Measurements from ENCODE around the gene APBA2. TPM values are rescaled to one million over a fixed set of nuclear protein-coding genes. Genes with fewer than 3 reads are reported as not detected.

Gene APBA2
- total RNA-seq, 2 experiments from 2014 or later = not detected

DNA sequence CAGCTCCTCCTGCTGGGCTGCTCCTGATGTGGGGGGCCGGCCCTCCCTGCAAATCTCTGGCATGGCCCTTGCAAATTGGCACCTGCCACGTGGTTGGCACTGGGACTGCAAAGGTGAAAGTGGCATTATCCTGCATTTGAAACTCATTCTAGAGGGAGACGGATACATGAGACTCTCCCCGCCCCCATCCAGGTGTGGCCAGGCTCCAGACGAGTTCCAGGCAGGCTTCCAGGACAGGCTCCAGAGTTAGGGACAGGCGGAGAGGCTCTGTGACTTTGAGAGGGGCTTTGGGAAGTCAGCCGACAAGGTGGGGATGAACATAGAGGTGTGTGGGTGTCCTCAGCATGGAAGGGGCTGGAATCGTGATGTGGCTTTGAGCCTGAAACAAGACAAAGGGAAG is 178.5 kb downstream of the APBA2 start:
- H3K79me2 ChIP-seq (ENCODE audit: insufficient read depth, low read depth, low read length) = no peaks in the 10 kb centered on the region
- H3K36me3 ChIP-seq (ENCODE audit: insufficient read depth, low read length) = no peaks in the 10 kb centered on the region
- H3K9me3 ChIP-seq (ENCODE audit: low read length) = no peaks in the 10 kb centered on the region
- no peaks in the 10 kb centered on the region for H4K20me1 ChIP-seq (ENCODE audit: insufficient read depth, low read length)
- no TSS peak for BruUV-seq (replicated peaks)
- ChIA-PET CTCF (ENCODE audit: unreplicated experiment) (no interaction called here), POLR2A (no interaction called here)
- no peaks in the 10 kb centered on the region for H3K4me1 ChIP-seq (ENCODE audit: insufficient read depth, low read length, poor library complexity, severe bottlenecking)
- TF ChIP-seq, protein P1, sequence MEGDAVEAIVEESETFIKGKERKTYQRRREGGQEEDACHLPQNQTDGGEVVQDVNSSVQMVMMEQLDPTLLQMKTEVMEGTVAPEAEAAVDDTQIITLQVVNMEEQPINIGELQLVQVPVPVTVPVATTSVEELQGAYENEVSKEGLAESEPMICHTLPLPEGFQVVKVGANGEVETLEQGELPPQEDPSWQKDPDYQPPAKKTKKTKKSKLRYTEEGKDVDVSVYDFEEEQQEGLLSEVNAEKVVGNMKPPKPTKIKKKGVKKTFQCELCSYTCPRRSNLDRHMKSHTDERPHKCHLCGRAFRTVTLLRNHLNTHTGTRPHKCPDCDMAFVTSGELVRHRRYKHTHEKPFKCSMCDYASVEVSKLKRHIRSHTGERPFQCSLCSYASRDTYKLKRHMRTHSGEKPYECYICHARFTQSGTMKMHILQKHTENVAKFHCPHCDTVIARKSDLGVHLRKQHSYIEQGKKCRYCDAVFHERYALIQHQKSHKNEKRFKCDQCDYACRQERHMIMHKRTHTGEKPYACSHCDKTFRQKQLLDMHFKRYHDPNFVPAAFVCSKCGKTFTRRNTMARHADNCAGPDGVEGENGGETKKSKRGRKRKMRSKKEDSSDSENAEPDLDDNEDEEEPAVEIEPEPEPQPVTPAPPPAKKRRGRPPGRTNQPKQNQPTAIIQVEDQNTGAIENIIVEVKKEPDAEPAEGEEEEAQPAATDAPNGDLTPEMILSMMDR (conservative IDR thresholded peaks at IDR 0.05; ENCODE audit: low read length) = no peak
- no peak overlapping the region for H2AFZ ChIP-seq (ENCODE audit: low read length)
- no peaks in the 10 kb centered on the region for H3K9me2 ChIP-seq (ENCODE audit: insufficient read depth, low read length)
- H3K4me2 ChIP-seq (ENCODE audit: low read length) = no peak overlapping the region
- intact Hi-C loops (cut with micrococcal nuclease; ENCODE audit: unreplicated experiment) = no loop called here
- H3K27ac ChIP-seq (ENCODE audit: low read depth, low read length, poor library complexity, severe bottlenecking) = no peak overlapping the region
- no peak for DNase-seq (ENCODE audit: low spot score)
- no peak overlapping the region for H3K4me3 ChIP-seq (ENCODE audit: low read depth, low read length, poor library complexity, severe bottlenecking)

DNA sequence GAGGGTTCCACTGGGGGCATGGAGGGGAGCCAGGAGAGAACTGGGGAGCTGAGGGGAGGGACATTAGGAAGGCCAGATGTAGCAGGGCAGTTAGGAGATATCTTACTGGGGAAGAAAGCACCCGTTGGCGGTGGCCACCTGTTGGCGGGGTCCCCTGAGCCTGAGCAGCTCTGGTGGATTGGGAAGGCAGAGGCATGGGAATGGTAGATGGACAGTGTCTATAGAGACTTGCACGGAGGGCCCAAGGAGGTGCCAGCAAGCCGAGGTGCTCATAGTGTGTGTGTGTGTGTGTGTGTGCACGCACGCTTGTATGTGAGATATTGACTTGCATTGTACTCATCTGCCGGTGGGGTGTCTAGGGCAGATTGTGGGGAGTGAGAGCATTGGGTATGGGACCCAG is 179.0 kb downstream of the APBA2 start:
- no peaks in the 10 kb centered on the region for H3K79me2 ChIP-seq (ENCODE audit: insufficient read depth, low read depth, low read length)
- H3K27ac ChIP-seq (ENCODE audit: low read depth, low read length, poor library complexity, severe bottlenecking) = no peak overlapping the region
- intact Hi-C loops (cut with micrococcal nuclease; ENCODE audit: unreplicated experiment) = no loop called here
- no peak overlapping the region for H3K4me2 ChIP-seq (ENCODE audit: low read length)
- H3K9me2 ChIP-seq (ENCODE audit: insufficient read depth, low read length) = no peaks in the 10 kb centered on the region
- ChIA-PET POLR2A (no interaction called here), CTCF (ENCODE audit: unreplicated experiment) (no interaction called here)
- no peaks in the 10 kb centered on the region for H3K36me3 ChIP-seq (ENCODE audit: insufficient read depth, low read length)
- H3K9me3 ChIP-seq (ENCODE audit: low read length) = no peaks in the 10 kb centered on the region
- no peak overlapping the region for H3K4me3 ChIP-seq (ENCODE audit: low read depth, low read length, poor library complexity, severe bottlenecking)
- H3K4me1 ChIP-seq (ENCODE audit: insufficient read depth, low read length, poor library complexity, severe bottlenecking) = no peaks in the 10 kb centered on the region
- no TSS peak for BruUV-seq (replicated peaks)
- no peaks in the 10 kb centered on the region for H4K20me1 ChIP-seq (ENCODE audit: insufficient read depth, low read length)
- TF ChIP-seq, protein P1 (conservative IDR thresholded peaks at IDR 0.05; ENCODE audit: low read length) = no peak
- TF ChIP-seq EZH2phosphoT487 (IDR thresholded peaks at IDR 0.05; ENCODE audit: borderline replicate concordance, low read depth, low read length) = no peak
- H2AFZ ChIP-seq (ENCODE audit: low read length) = no peak overlapping the region
- no peak for DNase-seq (ENCODE audit: low spot score)

DNA sequence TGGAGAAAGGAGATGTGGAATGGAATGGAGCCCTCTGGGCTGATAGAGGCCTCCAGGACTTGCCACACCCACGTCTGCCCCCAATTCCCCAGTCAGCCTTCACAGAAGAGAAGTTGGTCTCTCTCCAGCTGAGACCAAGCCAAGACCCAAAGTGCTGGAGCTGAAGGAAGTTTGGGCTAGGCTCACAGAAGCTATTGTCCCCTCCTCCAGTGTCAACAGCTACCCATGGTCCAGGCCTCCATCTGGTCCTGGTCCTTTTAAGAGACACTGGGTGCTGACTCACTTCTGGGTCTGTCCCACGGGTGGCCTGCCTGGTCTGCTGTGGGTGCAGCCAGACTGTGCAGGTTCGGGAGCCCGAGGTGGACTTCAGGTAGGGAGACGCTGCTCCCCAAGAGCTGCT is 179.8 kb downstream of the APBA2 start:
- no peak for TF ChIP-seq EZH2phosphoT487 (IDR thresholded peaks at IDR 0.05; ENCODE audit: borderline replicate concordance, low read depth, low read length)
- TF ChIP-seq, protein P1 (conservative IDR thresholded peaks at IDR 0.05; ENCODE audit: low read length) = no peak
- Histone ChIP-seq H3K4me1 (ENCODE audit: insufficient read depth, low read length, poor library complexity, severe bottlenecking) (no peaks in the 10 kb centered on the region), H3K36me3 (ENCODE audit: insufficient read depth, low read length) (no peaks in the 10 kb centered on the region), H3K27ac (ENCODE audit: low read depth, low read length, poor library complexity, severe bottlenecking) (no peak overlapping the region), H3K9me2 (ENCODE audit: insufficient read depth, low read length) (no peaks in the 10 kb centered on the region), H2AFZ (ENCODE audit: low read length) (no peak overlapping the region), H4K20me1 (ENCODE audit: insufficient read depth, low read length) (no peaks in the 10 kb centered on the region), H3K9me3 (ENCODE audit: low read length) (no peaks in the 10 kb centered on the region), H3K4me2 (ENCODE audit: low read length) (no peak overlapping the region), H3K4me3 (ENCODE audit: low read depth, low read length, poor library complexity, severe bottlenecking) (no peak overlapping the region), H3K79me2 (ENCODE audit: insufficient read depth, low read depth, low read length) (no peaks in the 10 kb centered on the region)
- ChIA-PET POLR2A (no interaction called here), CTCF (ENCODE audit: unreplicated experiment) (no interaction called here)
- DNase-seq (ENCODE audit: low spot score) = no peak
- intact Hi-C loops (cut with micrococcal nuclease; ENCODE audit: unreplicated experiment) = no loop called here
- no TSS peak for BruUV-seq (replicated peaks)

Measured in OCI-LY7 (cell line).